BLaER1 treated with 17β-estradiol and CSF1 and Interleukin-3, amounts not matched to agents 10 nM and 100 nM (cell line): ENCODE data around the gene SERINC5.
"Not testable (repeated sequence)": the region's sequence is repeated elsewhere in the genome, so short reads cannot be mapped to it uniquely, and the experiment has no call there.

Source experiments
- H3K27ac ChIP-seq, 11 experiments: shearing (Covaris generic); formaldehyde crosslinking; 2 replicates each; pipeline ENCODE4 v1.8.1; 2022
- H3K27me3 ChIP-seq, 11 experiments: shearing (Covaris generic); formaldehyde crosslinking; 2 replicates each; pipeline ENCODE4 v1.8.1; 2022
- H3K36me3 ChIP-seq, 11 experiments: shearing (Covaris generic); formaldehyde crosslinking; 2 replicates each; pipeline ENCODE4 v1.8.1; 2022
- H3K4me1 ChIP-seq, 10 experiments: shearing (Covaris generic); formaldehyde crosslinking; 2 replicates each; pipeline ENCODE4 v1.8.1; 2022
- H3K4me2 ChIP-seq, 11 experiments: shearing (Covaris generic); formaldehyde crosslinking; 2 replicates each; pipeline ENCODE4 v1.8.1; 2022
- H3K4me3 ChIP-seq, 10 experiments: shearing (Covaris generic); formaldehyde crosslinking; 2 replicates each; pipeline ENCODE4 v1.8.1; 2022
- H3K9ac ChIP-seq, 11 experiments: shearing (Covaris generic); formaldehyde crosslinking; 2 replicates each; pipeline ENCODE4 v1.8.1; 2022
- H3K9me3 ChIP-seq, 11 experiments: shearing (Covaris generic); formaldehyde crosslinking; replicated peaks in 1 of 11; 2 replicates each; pipeline ENCODE4 v1.8.1; 2022
- H4K20me1 ChIP-seq, 11 experiments: shearing (Covaris generic); formaldehyde crosslinking; 2 replicates each; pipeline ENCODE4 v1.8.1; 2022
- Cebpa-rat ChIP-seq, 11 experiments: shearing (Covaris generic); IDR thresholded peaks; 2 replicates each; pipeline ENCODE4 v1.8.1; 2022

Gene SERINC5

GRCh38 chr5:80288177-80288576, 32.3 kb upstream of the SERINC5 start:
- H3K9me3 ChIP-seq, result no peaks in the 10 kb centered on the region; a peak in 2 of 22 replicates
- TF ChIP-seq Cebpa-rat (IDR thresholded peaks at IDR 0.05), result no peak
- H3K4me3 ChIP-seq, result no peak overlapping the region
- H3K4me2 ChIP-seq, result no peak overlapping the region
- H4K20me1 ChIP-seq, result no peaks in the 10 kb centered on the region
- H3K27me3 ChIP-seq, result no peaks in the 10 kb centered on the region
- H3K4me1 ChIP-seq, result no peaks in the 10 kb centered on the region
- H3K27ac ChIP-seq, result no peak overlapping the region
- H3K9ac ChIP-seq, result no peak overlapping the region
- no peaks in the 10 kb centered on the region for H3K36me3 ChIP-seq

- Histone ChIP-seq H3K36me3 (no peaks in the 10 kb centered on the region), H3K9ac (no peak overlapping the region), H4K20me1 (no peaks in the 10 kb centered on the region), H3K9me3 (no peaks in the 10 kb centered on the region; a peak in 2 of 22 replicates), H3K27me3 (no peaks in the 10 kb centered on the region), H3K4me2 (no peak overlapping the region), H3K27ac (no peak overlapping the region), H3K4me3 (no peak overlapping the region), H3K4me1 (no peaks in the 10 kb centered on the region)
- no peak for TF ChIP-seq Cebpa-rat (IDR thresholded peaks at IDR 0.05)
Measured at GRCh38 chr5:80284720-80285119, 28.9 kb upstream of the SERINC5 start.

- Histone ChIP-seq H3K4me1 (no peaks in the 10 kb centered on the region), H3K4me2 (no peak overlapping the region), H3K9me3 (no peaks in the 10 kb centered on the region; a peak in 2 of 22 replicates), H3K27ac (no peak overlapping the region), H3K27me3 (no peaks in the 10 kb centered on the region), H4K20me1 (no peaks in the 10 kb centered on the region), H3K36me3 (no peaks in the 10 kb centered on the region), H3K9ac (no peak overlapping the region), H3K4me3 (no peak overlapping the region)
- TF ChIP-seq Cebpa-rat (IDR thresholded peaks at IDR 0.05), result no peak
Measured at GRCh38 chr5:80283360-80283759, 27.5 kb upstream of the SERINC5 start.

- no peaks in the 10 kb centered on the region for H4K20me1 ChIP-seq
- no peak overlapping the region for H3K9ac ChIP-seq
- no peaks in the 10 kb centered on the region for H3K27me3 ChIP-seq
- H3K36me3 ChIP-seq, result no peaks in the 10 kb centered on the region
- H3K9me3 ChIP-seq, result no peaks in the 10 kb centered on the region; a peak in 2 of 22 replicates
- H3K4me3 ChIP-seq, result no peak overlapping the region
- TF ChIP-seq Cebpa-rat (IDR thresholded peaks at IDR 0.05), result no peak
- H3K4me2 ChIP-seq, result no peak overlapping the region
- H3K27ac ChIP-seq, result no peak overlapping the region
- peaks cover 0 to 4% (median 0%) of the 10 kb centered on the region in 10 experiments; a peak in 4 of 20 replicates for H3K4me1 ChIP-seq
Measured at GRCh38 chr5:80282054-80282453, 26.2 kb upstream of the SERINC5 start.

GRCh38 chr5:80277191-80277590, 21.3 kb upstream of the SERINC5 start:
- no peak overlapping the region for H3K4me3 ChIP-seq
- H4K20me1 ChIP-seq, result no peaks in the 10 kb centered on the region
- H3K4me1 ChIP-seq, result peaks cover 14 to 41% (median 24%) of the 10 kb centered on the region in 10 experiments; a peak in 19 of 20 replicates
- no peaks in the 10 kb centered on the region for H3K9me3 ChIP-seq
- H3K27me3 ChIP-seq, result no peaks in the 10 kb centered on the region
- H3K4me2 ChIP-seq, result no peak overlapping the region; a peak in 2 of 22 replicates
- no peaks in the 10 kb centered on the region for H3K36me3 ChIP-seq
- H3K27ac ChIP-seq, result no peak overlapping the region
- no peak for TF ChIP-seq Cebpa-rat (IDR thresholded peaks at IDR 0.05)
- no peak overlapping the region for H3K9ac ChIP-seq

- no peak for TF ChIP-seq Cebpa-rat (IDR thresholded peaks at IDR 0.05)
- Histone ChIP-seq H3K4me3 (no peak overlapping the region), H3K27ac (peak overlapping the region in 4 of 11 experiments; percentile 18 to 55 (median 48); a peak in 7 of 22 replicates), H3K9me3 (no peaks in the 10 kb centered on the region), H3K4me1 (peaks cover 19 to 48% (median 32%) of the 10 kb centered on the region in 10 experiments), H3K9ac (no peak overlapping the region), H3K36me3 (no peaks in the 10 kb centered on the region), H3K4me2 (peak overlapping the region in 10 of 11 experiments; percentile 13 to 49 (median 24); a peak in 12 of 22 replicates), H3K27me3 (no peaks in the 10 kb centered on the region), H4K20me1 (no peaks in the 10 kb centered on the region)
Measured at GRCh38 chr5:80276186-80276585, 20.3 kb upstream of the SERINC5 start.

GRCh38 chr5:80275347-80275746, 19.5 kb upstream of the SERINC5 start:
- peak overlapping the region in 3 of 11 experiments; percentile 7 to 33 (median 27); a peak in 3 of 22 replicates for H3K9ac ChIP-seq
- peak overlapping the region in 8 of 11 experiments; percentile 18 to 57 (median 42); a peak in 13 of 22 replicates for H3K27ac ChIP-seq

GRCh38 chr5:80270543-80270942, 14.7 kb upstream of the SERINC5 start:
- peak overlapping the region; percentile 35 to 81 (median 65) for H3K4me2 ChIP-seq

More at GRCh38 chr5:80275347-80275746, 19.5 kb upstream of the SERINC5 start:
- no peaks in the 10 kb centered on the region for H3K27me3 ChIP-seq
- peak overlapping the region in 9 of 11 experiments; percentile 13 to 49 (median 25); a peak in 13 of 22 replicates for H3K4me2 ChIP-seq
- peaks cover 27 to 56% (median 41%) of the 10 kb centered on the region in 10 experiments for H3K4me1 ChIP-seq
- no peak overlapping the region for H3K4me3 ChIP-seq
- TF ChIP-seq Cebpa-rat (IDR thresholded peaks at IDR 0.05), result no peak
- no peaks in the 10 kb centered on the region for H4K20me1 ChIP-seq
- H3K9me3 ChIP-seq, result no peaks in the 10 kb centered on the region
- H3K36me3 ChIP-seq, result no peaks in the 10 kb centered on the region

GRCh38 chr5:80269991-80270438, 14.2 kb upstream of the SERINC5 start:
- Histone ChIP-seq H3K9me3 (peaks cover 0 to 3% (median 0%) of the 10 kb centered on the region in 11 experiments; a peak in 1 of 22 replicates), H3K36me3 (no peaks in the 10 kb centered on the region), H3K4me1 (peaks cover 33 to 67% (median 57%) of the 10 kb centered on the region in 10 experiments), H3K4me3 (peak overlapping the region in 1 of 10 experiments; percentile 15; a peak in 1 of 20 replicates), H3K9ac (peak overlapping the region in 9 of 11 experiments; percentile 3 to 78 (median 60); a peak in 13 of 22 replicates), H3K27ac (peak overlapping the region; percentile 68 to 89 (median 81); a peak in 21 of 22 replicates), H3K4me2 (peak overlapping the region; percentile 35 to 81 (median 65)), H3K27me3 (no peaks in the 10 kb centered on the region), H4K20me1 (no peaks in the 10 kb centered on the region)
- TF ChIP-seq Cebpa-rat (IDR thresholded peaks at IDR 0.05), result no peak

More at GRCh38 chr5:80270543-80270942, 14.7 kb upstream of the SERINC5 start:
- H3K27me3 ChIP-seq, H3K36me3 ChIP-seq, H3K4me3 ChIP-seq, H4K20me1 ChIP-seq, H3K9me3 ChIP-seq: not testable (repeated sequence)
- H3K27ac ChIP-seq, result peak overlapping the region; percentile 34 to 89 (median 80); a peak in 21 of 22 replicates
- peak overlapping the region in 10 of 11 experiments; percentile 3 to 78 (median 37); a peak in 12 of 22 replicates for H3K9ac ChIP-seq
- peaks cover 33 to 71% (median 56%) of the 10 kb centered on the region in 10 experiments for H3K4me1 ChIP-seq
